Colonic mucosa (tissue), 4 donors: ENCODE measurements around the gene CAMTA1. TPM values are rescaled to one million over a fixed set of nuclear protein-coding genes. Genes with fewer than 3 reads are reported as not detected.

Source experiments
- DNase-seq: peaks from one replicate; pipeline ENCODE4 v3.0.0-alpha.2; 2020
- H3K27ac ChIP-seq: fragments of 200-600 bp; one replicate; pipeline ENCODE4 v1.8.0; 2021
- H3K27me3 ChIP-seq: fragments of 200-600 bp; one replicate; pipeline ENCODE4 v1.8.0; 2021
- H3K36me3 ChIP-seq: fragments of 200-600 bp; one replicate; pipeline ENCODE4 v1.8.0; 2021
- H3K4me1 ChIP-seq: fragments of 200-600 bp; one replicate; pipeline ENCODE4 v1.8.0; 2021; ENCODE audit warnings: mild to moderate bottlenecking
- H3K4me3 ChIP-seq: fragments of 200-600 bp; one replicate; pipeline ENCODE4 v1.8.0; 2021
- H3K9ac ChIP-seq, 2 donors: one replicate each; pipeline ENCODE4 v1.7.0; 2013; ENCODE audit warnings: control low read depth in 2 of 2, low read depth in 2 of 2, low read length in 2 of 2
- H3K9me3 ChIP-seq: fragments of 200-600 bp; one replicate; pipeline ENCODE4 v1.8.0; 2021
- CTCF ChIP-seq: fragments of 200-600 bp; IDR thresholded peaks from one replicate; pipeline ENCODE4 v1.8.0; 2022; ENCODE audit warnings: antibody characterized with exemption, mild to moderate bottlenecking
- intact Hi-C: fragments of 100-400 bp; cut with DNase I; formaldehyde crosslinking; loops from one replicate; pipeline ENCODE4 v1.14.1; 2022
- total RNA-seq, 2 donors: library from RNA; stranded (reverse); fragmentation: NEBNext Ultra II Directional in 1 of 2; extraction: Animal tissue kit (Norgen Biotek cat#: 25700) in 1 of 2; gene quantifications; one replicate each; pipeline ENCODE4 v1.2.1, GENCODE V29; 2021
- donor health status: healthy.
- donor health status: DM: no; HTN: no; CAD: no.
- donor health status: DM: no; HTN: no; CAD: no.

CAMTA1 gene
- total RNA-seq, 2 donors from 2014 or later = 76.8 to 92.8 TPM

GRCh38 chr1:7650801-7651200 is 865.5 kb downstream of the CAMTA1 start:
- no peaks in the 10 kb centered on the region for H3K27me3 ChIP-seq
- H3K4me3 ChIP-seq = no peak overlapping the region
- no peak overlapping the region for H3K27ac ChIP-seq
- intact Hi-C loops = no loop called here
- no peak for TF ChIP-seq CTCF
- no peaks in the 10 kb centered on the region for H3K4me1 ChIP-seq
- no peaks in the 10 kb centered on the region for H3K9me3 ChIP-seq
- H3K36me3 ChIP-seq = no peaks in the 10 kb centered on the region
- no peak overlapping the region for H3K9ac ChIP-seq
- no peak for DNase-seq

GRCh38 chr1:7651203-7651602 is 865.9 kb downstream of the CAMTA1 start:
- Histone ChIP-seq H3K27ac (no peak overlapping the region), H3K4me3 (no peak overlapping the region), H3K4me1 (no peaks in the 10 kb centered on the region), H3K9ac (no peak overlapping the region), H3K36me3 (no peaks in the 10 kb centered on the region), H3K27me3 (no peaks in the 10 kb centered on the region), H3K9me3 (no peaks in the 10 kb centered on the region)
- no peak for DNase-seq
- TF ChIP-seq CTCF = no peak
- intact Hi-C loops = no loop called here

GRCh38 chr1:7652061-7652460 is 866.8 kb downstream of the CAMTA1 start:
- DNase-seq = no peak
- Histone ChIP-seq H3K9me3 (no peaks in the 10 kb centered on the region), H3K27me3 (no peaks in the 10 kb centered on the region), H3K27ac (no peak overlapping the region), H3K9ac (no peak overlapping the region), H3K36me3 (no peaks in the 10 kb centered on the region), H3K4me1 (no peaks in the 10 kb centered on the region), H3K4me3 (no peak overlapping the region)
- TF ChIP-seq CTCF = no peak
- intact Hi-C loops = no loop called here

- Histone ChIP-seq H3K4me1 (no peaks in the 10 kb centered on the region), H3K9me3 (no peaks in the 10 kb centered on the region), H3K9ac (no peak overlapping the region), H3K27ac (no peak overlapping the region), H3K4me3 (no peak overlapping the region), H3K27me3 (no peaks in the 10 kb centered on the region), H3K36me3 (no peaks in the 10 kb centered on the region)
- no peak for DNase-seq
- intact Hi-C loops = no loop called here
- TF ChIP-seq CTCF = no peak
Measured at GRCh38 chr1:7652515-7653098, 867.4 kb downstream of the CAMTA1 start.

GRCh38 chr1:7654725-7655124 is 869.5 kb downstream of the CAMTA1 start:
- DNase-seq = no peak
- intact Hi-C loops = no loop called here
- no peak overlapping the region for H3K27ac ChIP-seq
- no peak overlapping the region for H3K4me3 ChIP-seq
- no peak for TF ChIP-seq CTCF
- H3K4me1 ChIP-seq = no peaks in the 10 kb centered on the region
- no peaks in the 10 kb centered on the region for H3K27me3 ChIP-seq
- H3K36me3 ChIP-seq = no peaks in the 10 kb centered on the region
- no peaks in the 10 kb centered on the region for H3K9me3 ChIP-seq
- H3K9ac ChIP-seq = no peak overlapping the region
